Measurements from ENCODE around the gene HAUS2.

Gene HAUS2

GRCh38 chr15:42548249-42549031 lies at the start of gene HAUS2, which contains the start of gene LRRC57:
TSS of gene HAUS2 (plus strand) at chr15:42548838. CDS start at chr15:42548873, 35 bp downstream.
TSS of gene LRRC57 (minus strand) at chr15:42548793. CDS start at chr15:42548434, 359 bp downstream.
- Histone ChIP-seq H3K4me3 (peak within 1 kb of the TSS; percentile 91), H3K4me1 (peaks cover 0 to 24% (median 9%) of the 10 kb centered on the region in 4 donors), H3K36me3 (peaks cover 0 to 18% (median 16%) of the 10 kb centered on the region in 3 donors), H3K27ac (peak within 1 kb of the TSS; percentile 88 to 89), H3K9me3 (no peaks in the 10 kb centered on the region), H3K27me3 (no peaks in the 10 kb centered on the region)
- intact Hi-C loops (cut with DNase I; ENCODE audit: low total_unique reads) = no loop called here
- DNase-seq = peak; percentile 77 to 89
- TF ChIP-seq, protein P1, sequence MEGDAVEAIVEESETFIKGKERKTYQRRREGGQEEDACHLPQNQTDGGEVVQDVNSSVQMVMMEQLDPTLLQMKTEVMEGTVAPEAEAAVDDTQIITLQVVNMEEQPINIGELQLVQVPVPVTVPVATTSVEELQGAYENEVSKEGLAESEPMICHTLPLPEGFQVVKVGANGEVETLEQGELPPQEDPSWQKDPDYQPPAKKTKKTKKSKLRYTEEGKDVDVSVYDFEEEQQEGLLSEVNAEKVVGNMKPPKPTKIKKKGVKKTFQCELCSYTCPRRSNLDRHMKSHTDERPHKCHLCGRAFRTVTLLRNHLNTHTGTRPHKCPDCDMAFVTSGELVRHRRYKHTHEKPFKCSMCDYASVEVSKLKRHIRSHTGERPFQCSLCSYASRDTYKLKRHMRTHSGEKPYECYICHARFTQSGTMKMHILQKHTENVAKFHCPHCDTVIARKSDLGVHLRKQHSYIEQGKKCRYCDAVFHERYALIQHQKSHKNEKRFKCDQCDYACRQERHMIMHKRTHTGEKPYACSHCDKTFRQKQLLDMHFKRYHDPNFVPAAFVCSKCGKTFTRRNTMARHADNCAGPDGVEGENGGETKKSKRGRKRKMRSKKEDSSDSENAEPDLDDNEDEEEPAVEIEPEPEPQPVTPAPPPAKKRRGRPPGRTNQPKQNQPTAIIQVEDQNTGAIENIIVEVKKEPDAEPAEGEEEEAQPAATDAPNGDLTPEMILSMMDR (IDR thresholded peaks at IDR 0.05) = no peak

DNA sequence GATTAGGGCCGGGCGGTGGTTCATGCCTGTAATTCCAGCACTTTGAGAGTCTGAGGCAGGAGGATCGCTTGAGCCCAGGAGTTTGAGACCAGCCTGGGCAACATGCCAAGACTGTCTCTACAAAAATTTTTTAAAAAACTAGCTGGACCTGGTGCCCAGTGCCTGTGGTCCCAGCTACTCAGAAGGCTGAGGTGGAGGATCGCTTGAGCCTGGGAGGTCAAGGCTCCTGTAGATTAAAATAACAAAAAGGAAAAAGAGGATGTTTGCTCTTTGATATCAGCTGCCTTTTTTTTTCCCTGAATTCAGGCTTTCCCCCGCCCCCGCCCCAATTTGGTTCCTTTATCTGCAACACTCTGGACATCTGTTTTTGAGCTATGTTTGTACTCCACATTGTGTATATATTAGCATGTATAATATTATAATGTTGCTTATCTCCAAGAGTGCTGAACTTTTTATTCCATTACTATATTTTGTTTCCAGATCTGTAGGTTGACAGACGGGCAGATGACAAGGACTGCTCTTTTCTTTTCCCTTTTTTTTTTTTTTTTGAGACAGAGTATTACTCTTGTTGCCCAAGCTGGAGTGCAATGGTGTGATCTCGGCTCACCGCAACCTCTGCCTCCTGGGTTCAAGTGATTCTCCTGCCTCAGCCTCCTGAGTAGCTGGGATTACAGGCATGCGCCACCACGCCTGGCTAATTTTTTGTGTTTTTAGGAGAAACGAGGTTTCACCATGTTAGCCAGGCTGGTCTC lies 48.6 kb upstream of the HAUS2 start:
- no peaks in the 10 kb centered on the region for H3K27me3 ChIP-seq
- intact Hi-C loops (cut with DNase I; ENCODE audit: low total_unique reads) = no loop called here
- H3K36me3 ChIP-seq = no peaks in the 10 kb centered on the region
- no peak for DNase-seq
- peak overlapping the region; percentile 46 to 63 for H3K27ac ChIP-seq
- TF ChIP-seq, protein P1 (IDR thresholded peaks at IDR 0.05) = no peak
- no peak overlapping the region for H3K4me3 ChIP-seq
- peaks cover 0 to 73% (median 27%) of the 10 kb centered on the region in 4 donors for H3K4me1 ChIP-seq
- no peaks in the 10 kb centered on the region for H3K9me3 ChIP-seq

DNA sequence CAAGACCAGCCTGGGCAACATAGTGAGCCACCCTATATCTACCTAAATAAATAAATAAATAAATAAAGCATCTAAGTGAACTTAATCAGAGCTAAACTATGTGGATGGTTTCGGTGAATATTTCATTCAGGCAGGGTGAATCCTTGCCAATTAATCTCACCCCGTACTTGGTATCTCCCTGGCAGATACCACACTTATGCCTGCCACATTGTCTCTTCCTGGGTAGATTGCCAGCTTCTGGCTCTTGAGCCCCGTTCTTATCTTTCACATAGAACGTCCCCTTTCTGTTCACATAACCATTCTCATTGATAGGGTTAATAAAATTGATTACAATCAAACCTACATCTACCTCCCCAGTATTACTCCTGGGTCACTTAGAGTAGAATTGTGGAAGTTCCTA lies 46.2 kb upstream of the HAUS2 start:
- intact Hi-C loops (cut with DNase I; ENCODE audit: low total_unique reads) = no loop called here
- TF ChIP-seq, protein P1 (IDR thresholded peaks at IDR 0.05) = no peak
- H3K9me3 ChIP-seq = no peaks in the 10 kb centered on the region
- H3K4me1 ChIP-seq = peaks cover 0 to 73% (median 18%) of the 10 kb centered on the region in 4 donors
- H3K36me3 ChIP-seq = no peaks in the 10 kb centered on the region
- DNase-seq = no peak
- no peak overlapping the region for H3K4me3 ChIP-seq
- H3K27ac ChIP-seq = no peak overlapping the region
- no peaks in the 10 kb centered on the region for H3K27me3 ChIP-seq

- H3K36me3 ChIP-seq = no peaks in the 10 kb centered on the region
Measured at GRCh38 chr15:42503825-42504224, 44.8 kb upstream of the HAUS2 start.

DNA sequence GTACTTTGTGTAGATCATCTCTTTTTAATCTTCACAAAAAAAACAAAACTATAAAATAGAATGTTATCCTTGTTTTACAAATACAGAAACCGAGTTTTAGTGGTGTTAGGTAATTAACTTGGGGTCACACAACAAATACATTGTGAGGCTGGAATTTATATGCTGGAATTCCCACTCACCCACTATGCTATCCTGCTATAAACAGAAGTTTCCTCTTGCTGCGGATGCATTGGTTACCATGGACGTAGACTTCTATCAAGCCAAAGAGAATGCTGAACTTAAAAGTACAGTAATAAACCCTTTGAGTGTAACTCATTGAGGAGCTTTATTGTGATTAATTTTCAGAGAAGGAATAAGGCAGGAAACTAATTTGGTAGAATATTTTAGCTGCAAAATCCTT lies 44.0 kb upstream of the HAUS2 start:
- H3K27ac ChIP-seq = peak overlapping the region in 1 of 2 donors; percentile 48
- TF ChIP-seq, protein P1 (IDR thresholded peaks at IDR 0.05) = no peak
- intact Hi-C loops (cut with DNase I; ENCODE audit: low total_unique reads) = no loop called here
- no peak overlapping the region for H3K4me3 ChIP-seq
- DNase-seq = no peak
- H3K4me1 ChIP-seq = peaks cover 0 to 55% (median 10%) of the 10 kb centered on the region in 4 donors
- no peaks in the 10 kb centered on the region for H3K36me3 ChIP-seq
- no peaks in the 10 kb centered on the region for H3K9me3 ChIP-seq
- H3K27me3 ChIP-seq = no peaks in the 10 kb centered on the region

More at GRCh38 chr15:42503825-42504224, 44.8 kb upstream of the HAUS2 start:
- no peak overlapping the region for H3K27ac ChIP-seq
- H3K27me3 ChIP-seq = no peaks in the 10 kb centered on the region
- intact Hi-C loops (cut with DNase I; ENCODE audit: low total_unique reads) = no loop called here
- H3K4me3 ChIP-seq = no peak overlapping the region
- H3K9me3 ChIP-seq = no peaks in the 10 kb centered on the region
- peaks cover 0 to 63% (median 12%) of the 10 kb centered on the region in 4 donors for H3K4me1 ChIP-seq
- DNase-seq = no peak
- TF ChIP-seq, protein P1 (IDR thresholded peaks at IDR 0.05) = no peak

Measured in tibial artery (tissue), 4 donors.